NCI-H2107 (cell line): Measurements from ENCODE around the gene NCAPH2.

Experiments used
- DNase-seq: peaks from one replicate; lab custom pipeline; 2025; lab: John Stamatoyannopoulos, UW

Gene NCAPH2

DNA sequence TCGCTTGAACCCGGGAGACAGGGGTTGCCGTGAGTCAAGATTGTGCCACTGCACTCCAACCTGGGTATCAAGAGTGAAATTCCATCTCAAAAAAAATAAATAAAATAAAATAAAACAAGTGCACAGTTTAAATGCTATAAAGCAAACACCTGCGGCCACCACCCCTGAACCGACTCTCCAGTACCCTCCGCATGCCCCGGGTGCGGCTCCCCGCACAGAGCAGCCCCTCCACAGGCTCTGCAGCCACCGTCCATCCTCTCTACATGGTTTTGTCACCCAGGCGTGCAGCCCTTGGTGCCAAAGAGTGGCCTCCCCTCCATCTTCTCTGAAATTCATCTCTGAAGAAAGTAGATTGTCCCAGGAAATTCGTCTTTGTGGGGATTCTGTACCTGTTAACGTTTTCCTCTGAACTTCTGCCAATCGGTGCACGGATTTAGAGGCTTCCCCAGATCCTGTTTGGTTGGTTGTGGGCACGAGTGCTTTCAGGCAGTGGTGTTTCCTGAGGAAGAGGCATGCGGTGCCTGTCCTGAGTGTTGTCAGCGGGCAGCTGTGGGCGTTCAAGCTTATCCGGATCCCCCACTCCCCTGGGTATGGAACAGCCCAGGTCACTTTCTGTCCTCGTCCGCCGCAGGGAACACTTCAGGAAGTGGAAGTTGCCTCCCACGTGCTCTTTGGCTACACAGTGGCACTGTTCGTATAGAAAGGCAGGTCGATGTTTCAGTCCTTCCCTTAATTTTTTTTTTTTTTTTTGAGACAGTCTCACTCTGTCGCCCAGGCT is 17.3 kb upstream of the NCAPH2 start:
- DNase-seq, result no peak

DNA sequence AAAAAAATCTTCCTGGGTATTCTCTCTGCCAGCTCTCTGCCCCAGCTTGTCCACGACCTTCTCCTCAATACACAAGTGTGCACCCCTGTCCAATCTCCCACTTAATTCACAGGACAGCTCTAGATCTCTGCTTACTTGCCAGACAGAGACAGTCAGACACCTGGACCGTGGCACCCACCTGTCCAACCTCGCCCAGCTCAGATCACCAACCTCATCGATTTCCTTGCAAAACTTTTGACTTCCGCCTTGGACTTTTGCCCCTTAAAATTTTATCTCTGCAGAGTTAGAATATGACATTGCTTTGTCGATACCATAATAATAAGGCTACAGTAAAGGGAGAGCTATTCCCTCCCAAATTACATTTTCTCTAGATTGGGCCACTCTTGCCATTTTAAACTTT is 10.9 kb upstream of the NCAPH2 start:
- no peak for DNase-seq

DNA sequence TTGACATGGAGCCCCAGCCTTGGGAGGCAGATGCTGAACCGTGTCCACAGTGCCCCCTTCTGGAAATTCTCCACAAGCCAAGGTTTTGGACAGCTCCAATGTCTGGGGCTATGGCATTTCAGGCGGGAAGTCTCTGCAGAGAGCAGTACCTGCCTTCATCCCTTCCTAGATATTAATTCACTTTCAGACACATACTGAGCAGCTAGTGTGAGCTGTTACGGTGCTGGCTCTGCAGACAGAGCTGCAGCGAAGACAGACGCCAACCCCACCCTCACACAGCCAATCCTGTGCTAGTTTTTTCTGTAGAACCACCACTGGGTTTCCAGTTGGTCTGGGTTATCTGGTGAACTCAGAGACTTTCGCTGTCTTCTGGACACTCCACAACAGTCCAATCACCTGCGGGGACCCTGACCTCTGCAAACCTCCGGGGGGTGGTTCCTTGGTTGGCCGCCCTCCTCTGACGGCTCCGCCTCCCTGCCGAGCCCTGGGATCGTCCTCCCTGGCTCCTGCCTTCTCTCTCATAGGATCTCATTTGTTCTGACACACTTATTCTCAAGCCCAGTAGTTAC is 9.6 kb upstream of the NCAPH2 start:
- no peak for DNase-seq

DNA sequence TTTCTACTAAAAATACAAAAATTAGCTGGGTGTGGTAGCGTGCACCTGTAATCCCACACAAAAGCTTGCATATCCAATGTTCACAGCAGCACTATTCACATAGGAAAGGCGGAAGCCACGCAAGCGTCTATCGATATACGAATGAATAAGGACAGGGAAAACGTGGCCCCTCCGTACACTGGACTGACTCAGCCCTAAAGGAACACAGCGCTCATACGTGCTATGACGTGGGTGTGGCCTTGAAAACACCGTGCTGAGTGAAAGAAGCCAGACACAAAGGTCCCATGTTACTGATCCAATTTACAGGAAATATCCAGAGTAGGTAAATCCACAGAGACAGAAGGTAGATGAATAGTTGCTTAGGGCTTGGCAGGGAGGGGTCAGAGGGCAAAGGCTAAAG is 7.6 kb upstream of the NCAPH2 start:
- no peak for DNase-seq

DNA sequence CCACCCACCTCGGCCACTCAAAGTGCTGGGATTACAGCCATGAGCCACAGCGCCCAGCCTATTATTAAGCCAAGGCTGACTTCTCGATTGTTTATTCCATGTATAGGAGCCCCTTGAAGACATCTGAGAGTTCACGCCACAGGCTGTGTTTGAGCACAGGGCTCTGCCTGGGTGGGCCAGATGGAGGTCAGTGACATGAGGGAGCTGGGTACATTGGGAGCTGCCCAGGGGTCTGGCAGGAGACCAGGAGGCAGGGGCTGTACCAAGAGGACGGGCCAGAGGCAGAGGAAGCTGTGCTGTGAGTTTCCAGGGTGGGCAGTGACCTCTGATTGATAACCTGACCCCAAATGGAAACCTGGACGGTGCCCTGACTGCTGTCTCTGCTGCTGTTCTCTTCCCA is 5.9 kb upstream of the NCAPH2 start:
- no peak for DNase-seq

DNA sequence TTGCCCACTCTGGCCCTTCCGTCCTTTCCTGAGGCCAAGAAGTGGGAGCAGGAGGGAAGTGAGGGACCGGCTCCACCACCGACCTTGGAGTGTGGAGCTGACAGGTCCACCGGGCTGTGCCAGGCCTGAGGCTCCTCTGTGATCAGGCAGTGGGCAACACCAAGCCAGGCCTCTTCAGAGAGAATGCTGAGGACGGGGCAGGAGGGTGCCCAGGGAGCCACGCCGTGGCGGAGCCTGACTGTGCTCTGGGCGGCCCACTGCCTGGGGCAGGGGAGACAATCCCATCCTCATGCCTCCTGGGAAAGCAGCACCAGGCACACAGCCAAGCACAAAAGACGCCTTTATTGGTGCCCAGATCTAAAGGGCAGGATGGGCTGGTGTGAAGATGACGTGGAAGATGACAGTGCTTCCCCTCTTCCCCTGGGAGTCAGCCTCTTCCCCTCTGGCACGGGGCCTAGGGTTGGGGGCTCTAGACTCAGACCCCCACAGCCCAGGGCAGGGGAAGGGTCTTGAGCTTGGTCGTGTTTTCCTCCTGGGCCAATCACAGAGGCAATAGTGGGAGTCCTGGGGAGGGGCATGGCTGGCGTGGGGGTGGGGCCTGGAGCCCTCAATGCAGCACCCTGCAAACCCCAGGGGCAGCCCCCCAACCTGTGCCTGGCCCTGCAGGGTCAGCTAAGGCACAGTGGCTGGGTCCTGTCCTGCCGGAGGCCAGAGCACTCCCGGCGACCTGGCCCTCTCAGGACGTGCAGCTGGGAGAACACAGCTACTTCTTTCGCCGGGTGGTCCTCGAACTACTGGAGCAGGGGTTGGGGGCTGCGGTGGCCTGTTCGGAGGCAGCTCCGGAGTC is 5.2 kb upstream of the NCAPH2 start:
- DNase-seq, result no peak

DNA sequence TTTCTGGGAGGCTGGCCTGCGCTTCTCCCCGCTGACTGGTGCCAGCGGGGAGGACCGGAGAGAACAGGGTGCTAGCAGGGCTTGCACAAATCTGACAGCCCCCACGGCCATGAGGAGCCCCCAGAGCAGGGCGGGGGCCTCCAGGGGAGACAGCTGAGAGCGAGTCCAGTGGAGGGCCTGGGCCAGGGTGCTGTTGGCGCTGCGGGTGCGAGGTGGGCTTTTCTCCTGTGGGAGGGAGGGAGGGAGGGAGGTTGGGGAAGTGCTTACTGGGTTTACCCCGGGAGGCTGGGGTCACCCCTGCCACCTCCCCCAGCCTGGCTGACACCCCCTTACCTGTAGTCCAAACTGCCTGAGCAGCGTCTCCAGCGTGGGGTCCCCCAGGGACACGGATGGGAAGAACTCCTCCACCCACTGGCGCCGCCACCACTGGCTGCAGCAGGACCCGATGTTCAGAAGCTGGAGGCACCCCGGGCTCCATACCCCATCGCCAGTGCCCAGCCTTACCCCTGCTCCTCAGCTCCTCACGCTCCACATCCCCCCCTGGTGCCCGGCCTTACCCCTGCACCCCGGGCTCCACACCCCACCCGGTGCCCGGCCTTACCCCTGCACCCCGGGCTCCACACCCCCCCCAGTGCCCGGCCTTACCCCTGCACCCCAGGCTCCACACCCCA is 4.4 kb upstream of the NCAPH2 start:
- no peak for DNase-seq

DNA sequence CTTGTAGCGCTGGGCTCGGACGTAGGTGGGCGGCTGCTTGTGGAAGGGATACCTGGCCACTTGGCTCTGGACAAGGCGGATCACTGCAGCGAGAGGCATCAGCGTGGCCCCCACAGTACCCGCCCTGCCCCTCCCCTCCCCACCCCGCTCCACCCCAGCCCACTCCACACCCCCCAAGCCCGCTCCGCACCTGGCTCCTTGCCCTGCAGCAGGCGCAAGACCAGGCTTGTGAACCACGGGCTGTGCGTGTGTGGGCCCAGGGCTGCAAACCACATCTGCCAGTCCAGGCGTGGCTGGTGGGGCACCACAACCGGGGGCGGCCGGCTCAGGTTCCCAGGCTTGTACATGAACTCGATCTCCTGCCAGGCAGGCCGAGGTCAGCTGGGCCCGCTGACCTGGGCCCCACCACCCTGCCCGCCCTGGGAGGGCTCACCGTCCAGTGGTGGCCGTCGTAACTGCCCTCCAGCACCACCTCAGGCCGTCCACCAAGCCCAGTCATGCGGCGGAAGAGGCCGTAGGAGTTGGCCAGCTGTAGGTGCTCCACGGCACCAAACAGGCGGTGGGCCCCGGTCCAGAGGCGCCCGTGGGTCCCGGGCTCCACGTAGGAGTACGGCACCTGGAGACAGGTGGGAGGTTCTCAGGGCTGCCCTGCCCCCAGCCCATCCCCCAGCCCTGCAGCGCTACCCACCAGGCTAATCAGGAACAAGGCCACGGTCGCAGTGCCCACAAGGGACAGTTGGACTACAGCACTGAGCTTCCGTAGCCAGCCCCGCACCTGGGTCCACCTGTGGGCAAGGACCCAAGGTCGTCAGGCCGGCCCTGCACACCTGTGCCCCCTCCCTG is 3.4 kb upstream of the NCAPH2 start:
- DNase-seq, result no peak

DNA sequence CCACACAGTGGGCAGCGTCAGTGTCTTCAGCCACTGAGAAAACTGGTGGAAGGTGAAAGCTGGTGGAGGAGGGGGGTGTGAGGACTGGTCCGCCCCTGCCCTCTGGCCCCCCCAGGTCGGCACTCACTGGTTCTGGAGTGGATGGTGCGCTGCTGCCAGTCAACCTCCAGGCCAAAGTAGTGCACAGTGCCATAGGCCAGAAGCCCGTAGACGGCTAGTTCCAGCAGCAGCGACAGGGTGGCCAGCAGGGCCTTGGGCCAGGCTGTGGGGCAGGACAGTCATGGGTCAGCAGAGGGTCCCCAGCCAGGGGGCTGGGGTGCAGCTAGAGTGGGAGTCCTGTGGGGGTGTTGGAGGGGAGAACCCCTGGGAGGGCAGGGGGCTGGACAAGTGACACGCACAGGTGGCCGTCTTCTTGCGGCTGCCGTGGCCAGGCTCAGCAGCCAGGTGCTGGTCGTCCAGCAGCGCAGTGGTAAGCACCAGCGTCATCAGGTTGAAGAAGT is 2.7 kb upstream of the NCAPH2 start:
- DNase-seq, result no peak

DNA sequence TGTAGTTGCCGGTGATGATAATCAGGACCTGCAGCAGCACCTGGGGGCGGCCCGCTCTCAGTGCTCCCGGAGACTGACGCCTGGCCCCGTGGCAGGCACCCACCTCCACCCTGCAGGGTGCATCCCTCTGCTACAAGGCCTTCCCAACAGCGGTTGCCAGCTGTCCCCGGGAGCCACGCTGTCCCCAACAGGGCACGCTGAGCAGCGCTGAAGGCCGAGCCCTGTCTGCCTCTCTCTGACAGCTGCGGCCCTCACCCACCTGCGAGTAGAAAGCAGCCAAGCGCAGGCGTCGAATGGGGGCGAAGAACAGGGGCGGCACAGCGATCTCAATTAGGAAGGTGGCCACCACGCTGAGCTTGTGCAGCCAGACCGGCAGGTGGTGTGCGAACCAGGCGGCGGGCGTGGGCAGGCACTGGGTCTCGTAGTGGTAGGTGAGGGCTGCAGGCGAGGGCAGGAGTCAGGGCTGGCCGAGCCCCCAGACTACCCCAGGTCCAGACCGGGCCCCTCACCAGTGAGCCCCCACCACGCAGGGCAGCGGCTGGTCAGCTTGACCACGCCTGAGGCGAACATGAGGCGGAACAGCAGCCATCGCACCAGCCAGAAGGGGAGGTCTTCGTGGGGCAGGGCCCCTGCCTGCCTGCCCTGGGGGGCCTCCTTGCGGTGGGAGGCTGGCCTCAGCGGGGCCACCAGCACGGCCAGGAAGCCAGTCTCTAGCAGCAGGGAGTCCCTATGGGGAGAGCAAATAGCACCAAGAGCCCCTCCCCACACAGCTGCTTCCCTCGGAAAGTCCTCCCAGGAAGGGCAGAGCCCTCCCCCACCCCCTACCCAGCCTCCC is 2.0 kb upstream of the NCAPH2 start:
- DNase-seq, result no peak

DNA sequence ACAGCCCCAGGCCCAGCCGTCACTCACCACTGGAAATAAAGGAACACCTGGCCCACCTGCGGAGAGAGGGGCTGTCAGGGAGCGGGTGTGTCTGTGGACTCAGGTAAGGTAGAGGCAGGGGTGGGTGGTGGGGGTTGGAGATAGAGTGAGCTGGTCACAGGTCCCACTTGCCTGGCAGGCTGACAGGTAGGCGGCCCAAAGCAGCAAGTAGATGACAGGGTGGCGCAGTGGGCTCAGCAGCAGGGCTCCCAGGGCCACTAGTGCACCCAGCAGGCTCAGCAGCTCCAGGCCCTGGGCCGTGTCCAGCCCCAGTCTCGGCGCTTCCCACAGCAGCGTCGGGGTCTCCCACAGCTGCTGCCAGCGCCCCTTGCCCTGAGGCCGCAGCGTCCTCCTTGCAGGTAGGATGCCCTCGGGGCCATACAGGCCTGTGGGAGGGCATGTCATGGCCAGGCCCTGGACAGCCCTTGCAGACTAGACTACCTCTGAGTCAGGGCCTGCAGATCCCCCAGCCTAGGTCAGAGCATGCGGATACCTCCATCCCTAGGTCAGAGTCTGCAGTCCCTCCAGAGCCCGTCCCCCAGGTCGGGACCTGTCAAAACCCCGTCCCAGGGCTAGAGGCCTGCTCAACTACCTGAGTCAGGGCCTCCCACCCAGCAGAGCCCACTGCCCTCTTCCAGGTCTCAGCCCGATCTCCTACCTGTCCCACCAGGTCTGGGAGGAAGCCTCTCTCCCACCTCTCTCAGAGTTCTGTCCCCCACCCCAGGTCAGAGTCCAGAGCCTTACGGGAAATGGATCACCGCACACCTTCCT is 1.2 kb upstream of the NCAPH2 start:
- no peak for DNase-seq

DNA sequence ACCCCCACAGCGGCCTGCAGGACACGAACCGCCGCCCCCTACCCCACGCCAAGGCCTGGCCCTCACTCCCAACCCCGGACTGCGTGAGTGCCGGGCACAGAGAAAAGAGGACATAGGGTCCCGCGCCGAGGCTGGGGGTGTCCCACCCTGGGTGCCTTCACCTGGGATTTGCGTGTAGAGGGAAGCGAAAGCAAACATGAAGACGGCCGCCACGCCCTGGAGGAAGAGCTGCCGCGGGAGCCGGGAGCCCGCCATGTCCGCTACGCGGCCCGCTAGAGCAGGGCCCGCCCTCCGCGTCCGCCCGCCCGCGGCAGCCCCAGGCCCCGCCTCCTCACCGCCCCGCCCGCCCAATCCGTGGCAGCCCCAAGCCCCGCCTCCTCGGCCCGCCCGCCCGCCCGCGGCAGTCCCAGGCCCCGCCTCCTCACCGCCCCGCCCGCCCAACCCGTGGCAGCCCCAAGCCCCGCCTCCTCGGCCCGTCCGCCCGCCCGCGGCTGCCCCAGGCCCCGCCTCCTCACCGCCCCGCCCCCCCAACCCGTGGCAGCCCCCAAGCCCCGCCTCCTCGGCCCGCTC is 518 bp upstream of the NCAPH2 start, which contains the start of gene LMF2:
Gene LMF2, minus strand, starts transcription at position 282 of the 570 bp plus-strand sequence. Its CDS starts 27 bp downstream, at position 255.
- no peak for DNase-seq

DNA sequence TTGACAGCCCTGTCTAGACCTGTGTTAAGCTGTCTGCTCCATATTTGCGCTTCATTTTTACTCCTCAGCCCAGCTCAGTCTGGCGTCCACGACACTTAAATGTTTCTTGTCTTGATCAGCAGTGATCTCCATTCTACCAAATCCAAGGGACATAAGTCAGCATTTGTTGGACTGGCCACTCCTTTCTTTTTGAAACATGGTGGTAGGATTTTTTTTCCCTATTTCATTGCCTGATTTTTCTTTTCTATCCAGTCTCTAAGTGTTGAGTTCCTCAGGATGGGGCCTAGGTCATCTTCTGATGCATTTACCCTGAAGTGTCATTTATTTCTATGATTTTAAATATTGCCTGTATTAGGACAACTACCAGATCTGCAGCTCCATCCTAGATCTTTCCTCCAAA is 873 bp downstream of the NCAPH2 start:
- DNase-seq, result no peak

DNA sequence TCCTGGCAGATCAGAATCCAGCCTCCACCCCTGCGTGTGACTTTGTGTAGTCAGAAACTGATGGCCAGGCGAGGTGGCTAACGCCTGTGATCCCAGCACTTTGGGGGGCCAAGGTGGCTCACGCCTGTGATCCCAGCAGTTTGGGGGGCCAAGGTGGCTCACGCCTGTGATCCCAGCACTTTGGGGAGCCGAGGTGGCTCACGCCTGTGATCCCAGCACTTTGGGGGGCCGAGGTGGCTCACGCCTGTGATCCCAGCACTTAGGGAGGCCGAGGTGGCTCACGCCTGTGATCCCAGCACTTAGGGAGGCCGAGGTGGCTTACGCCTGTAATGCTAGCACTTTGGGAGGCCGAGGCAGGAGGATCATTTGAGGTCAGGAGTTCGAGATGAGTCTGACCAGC is 5.2 kb downstream of the NCAPH2 start:
- DNase-seq, result no peak

DNA sequence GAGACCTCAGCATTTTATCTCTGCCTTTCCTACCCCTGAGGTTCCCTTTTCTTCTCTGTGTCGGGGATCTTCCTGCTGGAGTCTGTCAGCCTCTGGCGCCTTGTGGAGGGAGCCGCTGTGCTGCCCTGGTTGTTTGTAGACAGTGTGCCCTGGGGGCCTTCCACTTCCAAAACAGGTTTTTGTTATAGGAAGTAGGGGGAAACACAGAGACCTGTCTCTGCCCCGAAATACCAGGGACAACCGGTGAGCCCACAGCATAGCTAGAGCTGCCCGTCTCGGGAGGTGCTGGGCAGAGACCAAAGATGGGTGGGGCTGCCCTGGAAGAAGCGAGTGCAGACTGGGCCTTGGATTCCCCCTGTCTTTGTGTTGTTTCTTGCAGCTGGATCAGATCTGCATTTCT is 8.0 kb downstream of the NCAPH2 start:
- DNase-seq, result no peak

DNA sequence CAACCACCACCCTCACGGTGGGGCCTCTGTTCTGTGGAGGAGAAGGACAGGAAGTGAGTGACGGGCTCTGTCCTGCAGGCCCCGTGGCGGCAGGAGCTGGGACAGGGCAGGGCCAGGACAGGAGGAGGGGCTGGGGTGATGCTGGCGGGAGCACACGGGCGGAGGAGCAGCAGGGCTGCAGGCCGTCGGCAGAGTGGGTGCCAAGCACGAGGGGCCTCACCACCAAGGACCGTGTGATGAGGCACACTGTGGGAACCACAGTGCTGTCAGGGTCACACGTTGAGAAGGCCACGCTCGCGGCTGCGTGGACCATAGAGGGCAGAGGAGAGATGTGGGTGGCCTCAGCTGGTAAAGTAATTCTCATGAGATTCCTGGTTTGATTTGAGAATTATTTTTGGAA is 8.9 kb downstream of the NCAPH2 start:
- no peak for DNase-seq

DNA sequence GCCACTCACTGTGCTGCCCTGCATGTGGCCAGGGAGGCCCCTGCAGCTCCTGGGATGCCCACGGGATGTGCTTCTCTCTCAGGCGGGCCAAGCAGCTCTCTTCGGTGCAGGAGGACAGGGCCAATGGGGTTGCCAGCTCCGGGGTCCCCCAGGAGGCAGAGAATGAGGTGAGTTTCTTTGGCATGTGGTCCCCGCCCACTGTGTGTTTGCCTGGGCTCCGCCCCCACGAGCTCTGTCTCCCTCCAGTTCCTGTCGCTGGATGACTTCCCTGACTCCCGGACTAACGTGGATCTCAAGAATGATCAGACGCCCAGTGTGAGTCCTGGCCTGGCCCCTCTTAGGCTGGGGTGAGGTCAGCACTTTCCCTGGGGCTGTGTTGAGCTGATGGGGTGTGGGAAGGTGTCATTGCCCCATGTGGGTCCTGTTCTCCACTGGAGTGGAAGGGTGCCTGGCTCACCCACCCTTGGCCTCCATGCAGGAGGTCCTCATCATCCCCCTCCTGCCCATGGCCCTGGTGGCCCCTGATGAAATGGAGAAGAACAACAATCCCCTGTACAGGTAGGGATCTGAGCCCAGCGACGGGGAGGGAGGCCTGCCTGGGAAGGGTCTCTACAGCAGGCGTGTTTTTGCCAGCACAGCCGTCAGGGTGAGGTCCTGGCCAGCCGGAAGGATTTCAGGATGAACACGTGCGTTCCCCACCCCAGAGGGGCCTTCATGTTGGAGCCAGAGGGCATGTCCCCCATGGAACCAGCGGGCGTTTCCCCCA is 9.7 kb downstream of the NCAPH2 start:
- no peak for DNase-seq

DNA sequence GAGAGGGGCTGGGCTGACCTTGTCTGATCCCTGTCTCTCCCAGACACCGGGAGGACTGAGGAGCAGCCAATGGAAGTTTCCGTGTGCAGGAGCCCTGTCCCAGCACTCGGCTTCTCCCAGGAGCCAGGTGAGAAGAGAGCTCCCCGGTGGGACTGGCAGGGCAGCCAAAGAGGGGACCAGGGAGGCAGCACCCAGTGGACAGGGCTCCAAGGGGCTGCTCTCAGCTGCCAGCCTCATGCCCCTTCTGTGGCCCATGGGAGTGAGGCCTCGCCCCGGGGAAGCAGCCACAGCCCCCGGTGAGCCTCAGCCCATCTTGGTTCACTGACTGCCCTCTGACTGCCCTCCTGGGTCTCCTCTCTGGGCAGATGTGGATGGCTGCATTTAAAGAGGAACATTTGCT is 10.6 kb downstream of the NCAPH2 start:
- DNase-seq, result no peak
